OCI-LY7 (cell line): ENCODE measurements around the gene C15orf62. TPM values are rescaled to one million over a fixed set of nuclear protein-coding genes. Genes with fewer than 3 reads are reported as not detected.

Source experiments
- BruUV-seq: library from RNA; stranded (reverse); fragments of 400-500 nt; replicated peaks from 2 replicates; lab custom pipeline; 2021; lab: Mats Ljungman, UMichigan
- CTCF ChIA-PET: fragments of 300-600 bp; sonication (Branson Sonifier 250); formaldehyde crosslinking; loops from one replicate; lab custom pipeline; 2022; ENCODE audit warnings: antibody characterized with exemption; ENCODE audit not compliant: unreplicated experiment; lab: Charles Lee
- POLR2A ChIA-PET: fragments of 300-600 bp; sonication (Branson Sonifier 250); formaldehyde crosslinking; loops from one replicate; lab custom pipeline; 2022; ENCODE audit warnings: antibody characterized with exemption; lab: Charles Lee
- DNase-seq: peaks from one replicate; pipeline ENCODE4 v3.0.0-alpha.2; 2015; ENCODE audit warnings: low spot score
- H2AFZ ChIP-seq: fragments of 200-600 bp; sonication (generic), shearing (Covaris generic); 2 replicates; pipeline ENCODE4 v1.6.1; 2014; ENCODE audit warnings: mild to moderate bottlenecking, antibody characterized with exemption, low read length, moderate library complexity
- H3K27ac ChIP-seq: fragments of 200-600 bp; sonication (generic); 2 replicates; pipeline ENCODE4 v1.5.1; 2014; ENCODE audit warnings: mixed run types, low read depth, mild to moderate bottlenecking, moderate library complexity, low read length, inconsistent platforms; ENCODE audit not compliant: poor library complexity, severe bottlenecking
- H3K36me3 ChIP-seq: fragments of 200-600 bp; sonication (generic); 2 replicates; pipeline ENCODE4 v1.6.1; 2014; ENCODE audit warnings: mild to moderate bottlenecking, antibody characterized with exemption, low read length, moderate library complexity, mixed read lengths; ENCODE audit not compliant: insufficient read depth
- H3K4me1 ChIP-seq: fragments of 200-600 bp; sonication (generic); 2 replicates; pipeline ENCODE4 v1.5.1; 2014; ENCODE audit warnings: mild to moderate bottlenecking, low read length; ENCODE audit not compliant: insufficient read depth, poor library complexity, severe bottlenecking
- H3K4me2 ChIP-seq: fragments of 200-600 bp; sonication (generic); 2 replicates; pipeline ENCODE4 v1.6.1; 2014; ENCODE audit warnings: mild to moderate bottlenecking, low read length
- H3K4me3 ChIP-seq: fragments of 200-600 bp; sonication (generic); 2 replicates; pipeline ENCODE4 v1.5.1; 2014; ENCODE audit warnings: mild to moderate bottlenecking, low read depth, low read length; ENCODE audit not compliant: poor library complexity, severe bottlenecking
- H3K79me2 ChIP-seq: fragments of 200-600 bp; sonication (generic); 2 replicates; pipeline ENCODE4 v1.6.1; 2016; ENCODE audit warnings: low read depth, mild to moderate bottlenecking, low read length, moderate library complexity, mixed read lengths; ENCODE audit not compliant: insufficient read depth
- H3K9me2 ChIP-seq: fragments of 200-600 bp; sonication (generic); 2 replicates; pipeline ENCODE4 v1.6.1; 2016; ENCODE audit warnings: mild to moderate bottlenecking, low read length, mixed read lengths; ENCODE audit not compliant: insufficient read depth
- H3K9me3 ChIP-seq: fragments of 200-600 bp; sonication (generic); 2 replicates; pipeline ENCODE4 v1.6.1; 2014; ENCODE audit warnings: mild to moderate bottlenecking, mixed run types, low read length, mixed read lengths
- H4K20me1 ChIP-seq: fragments of 200-600 bp; sonication (generic); 2 replicates; pipeline ENCODE4 v1.6.1; 2014; ENCODE audit warnings: mild to moderate bottlenecking, antibody characterized with exemption, low read length, moderate library complexity, mixed read lengths; ENCODE audit not compliant: insufficient read depth
- EZH2phosphoT487 ChIP-seq: fragments of 200-600 bp; sonication (generic); IDR thresholded peaks from 2 replicates; pipeline ENCODE4 v1.6.1; 2018; ENCODE audit warnings: low read depth, borderline replicate concordance, mild to moderate bottlenecking, mixed run types, antibody characterized with exemption, low read length, moderate library complexity, mixed read lengths
- intact Hi-C: fragments of 100-400 bp; cut with micrococcal nuclease; formaldehyde crosslinking; loops from one replicate; pipeline ENCODE4 v1.10.0; 2022; ENCODE audit not compliant: unreplicated experiment
- total RNA-seq, 2 experiments: library from RNA; depleted of rRNA in 1 of 2; stranded (reverse); fragments of >200 nt in 1 of 2; shearing (Covaris generic) in 1 of 2; gene quantifications; 2 replicates each; pipeline ENCODE4 v1.2.3, GENCODE V29; 2014 to 2022
- TF ChIP-seq, protein P1 (sequence below): fragments of 200-600 bp; sonication (generic); conservative IDR thresholded peaks from 2 replicates; pipeline ENCODE4 v1.5.1; 2014; ENCODE audit warnings: mild to moderate bottlenecking, antibody characterized with exemption, low read length, moderate library complexity, mixed read lengths

The C15orf62 gene
- total RNA-seq, 2 experiments from 2014 or later, result 2.7 to 4.7 TPM

DNA sequence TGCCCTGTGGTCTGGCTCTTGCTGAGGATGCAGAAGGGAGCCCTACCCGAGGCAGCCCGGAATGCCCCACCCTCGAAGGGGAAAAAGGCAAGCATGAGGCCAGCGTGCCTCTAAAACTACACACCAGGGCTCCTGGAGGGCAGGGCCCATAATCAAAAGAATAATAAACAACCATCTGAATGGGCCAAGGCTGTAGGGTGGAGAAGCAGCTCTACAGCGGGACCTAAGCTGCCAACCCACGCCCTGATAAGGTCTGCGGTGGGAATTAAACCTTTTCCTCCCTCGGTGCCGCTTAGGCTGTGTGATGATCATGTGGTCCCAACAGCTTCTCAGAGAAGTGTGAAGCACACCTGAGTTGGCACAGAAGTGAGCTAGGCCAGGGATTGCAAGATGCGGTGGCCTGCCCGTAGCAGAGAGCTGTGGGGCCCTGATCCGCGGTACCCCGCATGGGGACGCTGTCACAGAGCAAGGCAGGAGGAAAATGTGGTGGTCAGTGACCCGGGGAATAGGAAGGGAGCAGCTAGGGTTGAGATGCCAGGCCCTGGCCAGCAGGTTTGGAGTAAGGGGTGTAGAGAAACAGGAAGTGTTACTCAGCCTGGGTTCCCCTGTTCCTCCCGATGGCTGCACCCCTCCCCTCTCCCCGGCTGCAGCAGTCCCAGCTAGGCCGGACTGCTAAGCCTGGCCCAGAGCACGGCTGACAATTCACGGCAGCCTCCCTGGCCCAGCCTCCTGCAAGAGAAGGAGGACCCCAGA is 1.1 kb upstream of the C15orf62 start:
- Histone ChIP-seq H3K79me2 (peaks cover 4% of the 10 kb centered on the region; the same call in 1 of the 2 replicates), H3K27ac (peak overlapping the region; percentile 97), H3K36me3 (peaks cover 47% of the 10 kb centered on the region; the same call in 1 of the 2 replicates), H3K4me2 (peak overlapping the region; percentile 80), H3K9me2 (no peaks in the 10 kb centered on the region), H4K20me1 (no peaks in the 10 kb centered on the region), H3K4me3 (peak overlapping the region; percentile 61), H3K9me3 (no peaks in the 10 kb centered on the region), H2AFZ (peak overlapping the region; percentile 26; the same call in 1 of the 2 replicates), H3K4me1 (peaks cover 59% of the 10 kb centered on the region)
- TF ChIP-seq EZH2phosphoT487, result no peak
- TF ChIP-seq, protein P1, sequence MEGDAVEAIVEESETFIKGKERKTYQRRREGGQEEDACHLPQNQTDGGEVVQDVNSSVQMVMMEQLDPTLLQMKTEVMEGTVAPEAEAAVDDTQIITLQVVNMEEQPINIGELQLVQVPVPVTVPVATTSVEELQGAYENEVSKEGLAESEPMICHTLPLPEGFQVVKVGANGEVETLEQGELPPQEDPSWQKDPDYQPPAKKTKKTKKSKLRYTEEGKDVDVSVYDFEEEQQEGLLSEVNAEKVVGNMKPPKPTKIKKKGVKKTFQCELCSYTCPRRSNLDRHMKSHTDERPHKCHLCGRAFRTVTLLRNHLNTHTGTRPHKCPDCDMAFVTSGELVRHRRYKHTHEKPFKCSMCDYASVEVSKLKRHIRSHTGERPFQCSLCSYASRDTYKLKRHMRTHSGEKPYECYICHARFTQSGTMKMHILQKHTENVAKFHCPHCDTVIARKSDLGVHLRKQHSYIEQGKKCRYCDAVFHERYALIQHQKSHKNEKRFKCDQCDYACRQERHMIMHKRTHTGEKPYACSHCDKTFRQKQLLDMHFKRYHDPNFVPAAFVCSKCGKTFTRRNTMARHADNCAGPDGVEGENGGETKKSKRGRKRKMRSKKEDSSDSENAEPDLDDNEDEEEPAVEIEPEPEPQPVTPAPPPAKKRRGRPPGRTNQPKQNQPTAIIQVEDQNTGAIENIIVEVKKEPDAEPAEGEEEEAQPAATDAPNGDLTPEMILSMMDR, result peak; percentile 62
- CTCF ChIA-PET, result interaction anchor here (0.5 to 1.8 kb wide), 5 partner anchors 11 to 123 kb away, joined by 3 to 5 read pairs (median 3); no protein-coding TSS in a partner anchor
- no TSS peak for BruUV-seq
- DNase-seq, result peak; percentile 45
- POLR2A ChIA-PET, result interaction anchor here (0.9 to 3.3 kb wide), 9 partner anchors 12 to 200 kb away, joined by 3 to 15 read pairs (median 4); partner anchors contain the start of genes DNAJC17, RPUSD2 and ZFYVE19
- intact Hi-C loops, result loop anchor here (1.0 to 5.0 kb wide), 6 partner anchors 13 to 176 kb away; partner anchors contain the start of genes DNAJC17, KNL1, RAD51 and RMDN3

DNA sequence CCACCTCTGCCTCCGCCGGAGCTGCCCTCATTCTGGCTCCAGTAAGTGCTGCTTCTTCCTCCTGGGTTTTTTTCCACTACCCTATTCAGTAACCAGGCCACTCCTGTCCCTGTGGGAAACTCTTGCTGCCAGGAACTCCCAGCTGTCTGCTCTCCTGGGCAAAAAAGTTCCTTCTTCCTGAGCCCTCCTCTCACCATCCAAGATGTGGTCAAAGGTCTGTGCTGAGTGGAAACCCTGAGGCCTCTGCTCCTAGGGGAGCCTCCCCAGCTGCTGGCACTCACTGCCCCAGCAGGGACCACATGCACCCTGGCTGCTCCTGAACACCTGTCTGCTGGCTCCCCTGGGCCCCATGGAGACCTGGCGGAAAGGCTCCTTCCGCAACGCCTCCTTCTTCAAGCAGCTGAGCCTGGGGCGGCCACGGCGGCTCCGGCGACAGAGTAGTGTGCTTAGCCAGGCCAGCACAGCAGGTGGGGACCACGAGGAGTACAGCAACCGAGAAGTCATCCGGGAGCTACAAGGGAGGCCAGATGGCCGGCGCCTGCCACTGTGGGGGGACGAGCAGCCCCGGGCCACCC is 454 bp downstream of the C15orf62 start:
- H3K79me2 ChIP-seq, result no peaks in the 10 kb centered on the region
- ChIA-PET CTCF (interaction anchor here (1.2 to 1.8 kb wide), 2 partner anchors 12 to 13 kb away, joined by 3 to 5 read pairs; no protein-coding TSS in a partner anchor), POLR2A (interaction anchor here (0.6 to 3.3 kb wide), 9 partner anchors 11 to 347 kb away, joined by 3 to 15 read pairs (median 4); partner anchors contain the start of genes CCDC32 and RPUSD2)
- intact Hi-C loops, result no loop called here
- H3K9me2 ChIP-seq, result no peaks in the 10 kb centered on the region
- no peak overlapping the region for H2AFZ ChIP-seq
- peaks cover 53% of the 10 kb centered on the region for H3K4me1 ChIP-seq
- H4K20me1 ChIP-seq, result no peaks in the 10 kb centered on the region
- TF ChIP-seq EZH2phosphoT487, result no peak
- TF ChIP-seq, protein P1, result no peak
- H3K4me3 ChIP-seq, result peak overlapping the region; percentile 61
- H3K4me2 ChIP-seq, result peak overlapping the region; percentile 80
- peaks cover 57% of the 10 kb centered on the region; the same call in 1 of the 2 replicates for H3K36me3 ChIP-seq
- no TSS peak for BruUV-seq
- H3K9me3 ChIP-seq, result no peaks in the 10 kb centered on the region
- peak overlapping the region; percentile 97 for H3K27ac ChIP-seq
- peak; percentile 87 for DNase-seq
